ENCODE results near the gene HSD17B11. TPM values are rescaled to one million over a fixed set of nuclear protein-coding genes. Genes with fewer than 3 reads are reported as not detected.
"Not testable (repeated sequence)": the region's sequence is repeated elsewhere in the genome, so short reads cannot be mapped to it uniquely, and the experiment has no call there.

The HSD17B11 gene
- total RNA-seq, 1 donor from 2014 or later = 27.2 TPM

DNA sequence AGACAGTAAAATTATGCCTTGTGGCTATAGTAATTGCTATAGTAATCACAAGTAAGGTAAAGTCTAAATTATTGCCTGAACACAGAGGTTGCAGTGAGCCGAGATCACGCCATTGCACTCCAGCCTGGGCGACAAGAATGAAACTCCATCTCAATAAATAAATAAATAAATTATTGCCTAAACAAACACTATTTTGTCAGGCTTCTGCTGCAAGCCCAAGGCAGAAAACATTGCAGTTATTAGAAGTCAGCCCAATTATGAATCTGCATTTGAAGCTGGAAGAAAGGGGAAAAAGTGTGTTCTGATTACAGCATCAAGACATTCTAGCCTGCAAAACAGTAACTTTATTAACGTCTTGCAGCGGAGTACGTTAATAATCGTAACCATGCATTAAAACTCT lies 85.4 kb downstream of the HSD17B11 start:
- Mint-ChIP-seq H3K36me3 (ENCODE audit: low read depth, unreplicated experiment) (no peaks in the 10 kb centered on the region), H3K9me3 (ENCODE audit: unreplicated experiment) (no peaks in the 10 kb centered on the region), H3K27me3 (ENCODE audit: unreplicated experiment) (peaks cover 2% of the 10 kb centered on the region), H3K4me3 (ENCODE audit: unreplicated experiment) (no peak overlapping the region), H3K27ac (ENCODE audit: unreplicated experiment) (no peak overlapping the region), H3K4me1 (ENCODE audit: unreplicated experiment) (peaks cover 4% of the 10 kb centered on the region)
- TF ChIP-seq, protein P1, sequence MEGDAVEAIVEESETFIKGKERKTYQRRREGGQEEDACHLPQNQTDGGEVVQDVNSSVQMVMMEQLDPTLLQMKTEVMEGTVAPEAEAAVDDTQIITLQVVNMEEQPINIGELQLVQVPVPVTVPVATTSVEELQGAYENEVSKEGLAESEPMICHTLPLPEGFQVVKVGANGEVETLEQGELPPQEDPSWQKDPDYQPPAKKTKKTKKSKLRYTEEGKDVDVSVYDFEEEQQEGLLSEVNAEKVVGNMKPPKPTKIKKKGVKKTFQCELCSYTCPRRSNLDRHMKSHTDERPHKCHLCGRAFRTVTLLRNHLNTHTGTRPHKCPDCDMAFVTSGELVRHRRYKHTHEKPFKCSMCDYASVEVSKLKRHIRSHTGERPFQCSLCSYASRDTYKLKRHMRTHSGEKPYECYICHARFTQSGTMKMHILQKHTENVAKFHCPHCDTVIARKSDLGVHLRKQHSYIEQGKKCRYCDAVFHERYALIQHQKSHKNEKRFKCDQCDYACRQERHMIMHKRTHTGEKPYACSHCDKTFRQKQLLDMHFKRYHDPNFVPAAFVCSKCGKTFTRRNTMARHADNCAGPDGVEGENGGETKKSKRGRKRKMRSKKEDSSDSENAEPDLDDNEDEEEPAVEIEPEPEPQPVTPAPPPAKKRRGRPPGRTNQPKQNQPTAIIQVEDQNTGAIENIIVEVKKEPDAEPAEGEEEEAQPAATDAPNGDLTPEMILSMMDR (IDR thresholded peaks at IDR 0.05; ENCODE audit: unreplicated experiment) = no peak
- no peak for DNase-seq (ENCODE audit: low spot score)

DNA sequence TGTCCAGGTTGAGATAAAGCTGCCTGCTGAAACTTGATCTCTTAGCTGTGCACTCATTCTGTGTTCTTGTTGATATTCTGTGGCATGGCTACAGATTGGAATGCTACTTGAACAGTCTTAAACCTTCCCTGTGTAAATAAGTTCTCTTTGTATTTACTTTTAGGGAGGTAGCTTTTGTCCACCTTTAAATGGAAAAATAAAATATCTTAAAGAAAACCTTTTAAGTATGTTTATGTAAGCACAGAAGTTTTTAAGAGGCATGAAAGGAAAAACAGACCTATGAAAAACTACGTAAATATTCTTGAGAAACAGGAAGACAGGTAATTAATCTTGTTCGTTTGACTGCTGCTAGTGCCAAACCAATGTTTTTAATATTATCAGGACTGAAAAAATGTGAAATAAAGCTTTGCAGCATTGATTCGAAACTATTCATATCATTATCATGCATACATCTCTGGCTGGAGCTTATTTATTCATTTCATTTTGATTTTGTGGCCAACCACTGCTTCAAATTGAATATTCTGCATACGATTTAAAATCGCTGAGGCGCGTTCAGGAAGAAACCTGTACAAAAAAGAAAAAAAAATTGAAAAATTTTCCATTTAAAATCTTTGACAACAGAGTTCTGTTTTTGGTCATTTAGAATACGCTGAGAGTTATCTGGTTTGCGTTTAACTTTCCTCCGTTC lies 86.1 kb downstream of the HSD17B11 start:
- Mint-ChIP-seq H3K36me3 (ENCODE audit: low read depth, unreplicated experiment) (no peaks in the 10 kb centered on the region), H3K27me3 (ENCODE audit: unreplicated experiment) (peaks cover 2% of the 10 kb centered on the region), H3K9me3 (ENCODE audit: unreplicated experiment) (no peaks in the 10 kb centered on the region), H3K4me1 (ENCODE audit: unreplicated experiment) (peaks cover 4% of the 10 kb centered on the region), H3K27ac (ENCODE audit: unreplicated experiment) (no peak overlapping the region), H3K4me3 (ENCODE audit: unreplicated experiment) (no peak overlapping the region)
- no peak for DNase-seq (ENCODE audit: low spot score)
- TF ChIP-seq, protein P1 (IDR thresholded peaks at IDR 0.05; ENCODE audit: unreplicated experiment) = no peak

DNA sequence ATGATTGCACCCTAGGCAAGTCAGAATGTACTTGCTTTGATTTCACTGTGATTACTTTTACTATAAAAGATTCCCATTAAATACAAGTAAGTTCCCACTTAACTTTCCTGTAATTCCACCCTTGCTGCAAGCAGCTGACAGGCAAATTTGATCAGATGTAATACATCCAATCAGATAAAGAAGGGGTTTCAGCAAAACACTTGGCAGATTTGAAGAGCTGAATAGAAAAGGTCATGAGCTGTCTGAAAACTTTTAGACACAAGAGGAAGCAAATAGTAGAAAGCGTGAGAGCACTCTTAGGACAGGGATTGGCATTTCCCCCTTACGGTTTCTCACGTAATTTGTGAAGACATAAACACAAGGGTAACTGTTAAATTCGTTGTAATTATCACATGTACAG lies 91.1 kb downstream of the HSD17B11 start:
- Mint-ChIP-seq H3K27me3 (ENCODE audit: unreplicated experiment) (no peaks in the 10 kb centered on the region), H3K4me1 (ENCODE audit: unreplicated experiment) (no peaks in the 10 kb centered on the region), H3K4me3 (ENCODE audit: unreplicated experiment) (no peak overlapping the region), H3K27ac (ENCODE audit: unreplicated experiment) (no peak overlapping the region), H3K36me3 (ENCODE audit: low read depth, unreplicated experiment) (no peaks in the 10 kb centered on the region), H3K9me3 (ENCODE audit: unreplicated experiment) (no peaks in the 10 kb centered on the region)
- TF ChIP-seq, protein P1 (IDR thresholded peaks at IDR 0.05; ENCODE audit: unreplicated experiment) = no peak
- DNase-seq (ENCODE audit: low spot score) = no peak

DNA sequence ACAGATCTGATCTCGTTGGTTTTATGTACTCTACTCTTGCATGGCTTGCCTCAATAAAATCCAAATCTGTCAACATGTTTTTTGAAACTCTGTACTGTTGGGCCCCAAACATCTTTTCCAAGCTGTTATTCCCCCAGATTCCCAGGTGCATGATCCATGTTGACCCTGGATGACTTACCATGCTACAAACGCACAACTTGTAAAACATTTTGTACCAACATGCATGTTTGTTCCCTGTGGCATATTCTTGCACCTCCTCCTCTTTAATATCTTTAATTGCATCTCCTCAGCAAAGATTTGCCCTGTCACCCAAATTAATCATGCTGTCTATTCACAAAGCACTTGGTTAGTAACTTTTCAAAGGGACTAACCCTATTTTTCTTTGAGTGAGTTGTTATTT lies 92.6 kb downstream of the HSD17B11 start:
- Mint-ChIP-seq H3K27me3 (ENCODE audit: unreplicated experiment) (no peaks in the 10 kb centered on the region), H3K4me3 (ENCODE audit: unreplicated experiment) (no peak overlapping the region), H3K9me3 (ENCODE audit: unreplicated experiment) (no peaks in the 10 kb centered on the region), H3K4me1 (ENCODE audit: unreplicated experiment) (no peaks in the 10 kb centered on the region), H3K27ac (ENCODE audit: unreplicated experiment) (no peak overlapping the region), H3K36me3 (ENCODE audit: low read depth, unreplicated experiment) (peaks cover 3% of the 10 kb centered on the region)
- DNase-seq (ENCODE audit: low spot score) = no peak
- TF ChIP-seq, protein P1 (IDR thresholded peaks at IDR 0.05; ENCODE audit: unreplicated experiment) = no peak

DNA sequence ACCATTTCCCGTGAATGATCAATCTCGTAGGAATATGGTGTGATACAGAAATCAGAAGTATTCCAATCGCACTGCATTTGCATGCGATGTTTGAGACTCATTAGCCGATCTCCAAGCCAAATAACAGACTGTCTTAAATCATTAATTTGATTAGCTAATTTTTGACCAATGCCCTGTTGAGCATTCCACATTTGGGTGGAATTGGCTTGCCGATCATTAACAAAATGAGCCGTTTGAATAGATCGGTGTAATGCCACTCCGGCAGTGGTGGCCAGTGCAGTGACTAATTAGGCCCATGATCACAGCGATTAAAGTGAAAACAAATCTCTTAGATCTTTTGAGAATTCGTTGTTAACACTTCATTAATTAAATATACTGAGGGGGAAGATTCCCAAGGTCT lies 96.1 kb downstream of the HSD17B11 start:
- not testable (repeated sequence) for H3K4me1 Mint-ChIP-seq (ENCODE audit: unreplicated experiment); H3K27me3 Mint-ChIP-seq (ENCODE audit: unreplicated experiment); DNase-seq (ENCODE audit: low spot score); H3K9me3 Mint-ChIP-seq (ENCODE audit: unreplicated experiment); H3K4me3 Mint-ChIP-seq (ENCODE audit: unreplicated experiment); H3K36me3 Mint-ChIP-seq (ENCODE audit: low read depth, unreplicated experiment); H3K27ac Mint-ChIP-seq (ENCODE audit: unreplicated experiment)

DNA sequence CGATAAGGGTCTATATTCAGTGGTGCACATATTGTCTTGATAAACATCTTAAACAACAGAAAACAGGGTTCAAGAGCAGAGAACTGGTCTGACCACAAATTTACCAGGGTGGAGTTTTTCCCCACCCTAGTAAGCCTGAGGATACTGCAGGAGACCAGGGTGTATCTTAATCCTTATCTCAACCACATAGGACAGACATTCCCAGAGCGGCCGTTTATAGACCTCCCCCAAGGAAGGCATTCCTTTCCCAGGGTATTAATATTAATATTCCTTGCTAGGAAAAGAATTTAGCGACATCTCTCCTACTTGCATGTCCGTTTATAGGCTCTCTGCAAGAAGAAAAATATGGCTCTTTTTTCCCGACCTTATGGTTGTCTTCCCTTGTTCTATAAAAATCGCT lies 97.1 kb downstream of the HSD17B11 start:
- not testable (repeated sequence) for H3K27ac Mint-ChIP-seq (ENCODE audit: unreplicated experiment); H3K27me3 Mint-ChIP-seq (ENCODE audit: unreplicated experiment); DNase-seq (ENCODE audit: low spot score); H3K36me3 Mint-ChIP-seq (ENCODE audit: low read depth, unreplicated experiment); H3K4me3 Mint-ChIP-seq (ENCODE audit: unreplicated experiment); H3K4me1 Mint-ChIP-seq (ENCODE audit: unreplicated experiment); H3K9me3 Mint-ChIP-seq (ENCODE audit: unreplicated experiment)
